GM18499 (cell line): Measurements from ENCODE around the gene FAM184B.

Source experiments
- ATAC-seq: cut with Tn5 transposase; IDR thresholded peaks from one replicate; pipeline ENCODE4 v1.9.1; 2021; ENCODE audit warnings: moderate number of reproducible peaks; ENCODE audit not compliant: insufficient read depth, unreplicated experiment

The FAM184B gene

GRCh38 chr4:17781300-17782287 lies at the start of gene FAM184B:
Gene FAM184B, minus strand, starts transcription at chr4:17781621. Its CDS starts 322 bp downstream, at chr4:17781299.
- no peak for ATAC-seq

GRCh38 chr4:17823871-17824669 lies 42.6 kb upstream of the FAM184B start:
- no peak for ATAC-seq

DNA sequence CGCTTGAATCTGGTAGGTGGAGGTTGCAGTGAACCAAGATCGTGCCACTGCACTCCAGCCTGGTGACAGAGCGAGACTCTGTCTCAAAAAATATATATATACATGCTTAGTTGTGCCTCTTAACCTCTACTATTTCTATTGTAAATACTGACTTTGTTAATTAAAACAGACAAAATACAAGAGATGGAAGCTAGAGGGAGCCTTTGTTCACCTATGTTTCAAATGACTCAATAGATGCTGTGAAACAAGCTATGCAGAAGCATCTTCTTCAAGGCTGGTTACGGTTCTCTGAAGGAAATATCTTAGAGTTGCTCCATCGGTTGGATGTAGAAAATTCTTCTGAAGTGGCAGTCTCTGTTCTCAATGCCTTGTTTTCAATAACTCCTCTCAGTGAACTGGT lies 35.6 kb upstream of the FAM184B start:
- peak; percentile 92 for ATAC-seq

- ATAC-seq = no peak
Observed at GRCh38 chr4:17816142-17816541, 34.7 kb upstream of the FAM184B start.

DNA sequence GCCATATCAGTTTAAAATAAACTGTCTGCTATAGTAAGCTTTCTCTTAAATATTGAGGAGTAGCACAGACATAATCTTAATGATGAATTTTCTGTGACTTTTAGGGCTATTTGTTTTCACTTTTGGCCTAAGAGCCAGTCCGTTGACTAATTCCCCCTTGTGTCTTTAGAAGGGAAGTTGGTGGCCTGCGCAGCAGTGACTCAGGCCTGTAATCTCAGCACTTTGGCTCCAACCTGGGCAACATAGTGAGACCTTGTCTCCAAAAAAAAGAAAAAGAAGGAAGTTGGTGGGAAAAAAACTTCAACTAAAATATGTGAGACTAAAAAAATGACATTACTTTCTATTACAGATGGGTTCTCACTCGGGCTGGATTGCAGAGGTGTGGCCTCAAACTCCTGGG lies 32.7 kb upstream of the FAM184B start:
- ATAC-seq = no peak

GRCh38 chr4:17812801-17813200 lies 31.4 kb upstream of the FAM184B start:
- no peak for ATAC-seq

DNA sequence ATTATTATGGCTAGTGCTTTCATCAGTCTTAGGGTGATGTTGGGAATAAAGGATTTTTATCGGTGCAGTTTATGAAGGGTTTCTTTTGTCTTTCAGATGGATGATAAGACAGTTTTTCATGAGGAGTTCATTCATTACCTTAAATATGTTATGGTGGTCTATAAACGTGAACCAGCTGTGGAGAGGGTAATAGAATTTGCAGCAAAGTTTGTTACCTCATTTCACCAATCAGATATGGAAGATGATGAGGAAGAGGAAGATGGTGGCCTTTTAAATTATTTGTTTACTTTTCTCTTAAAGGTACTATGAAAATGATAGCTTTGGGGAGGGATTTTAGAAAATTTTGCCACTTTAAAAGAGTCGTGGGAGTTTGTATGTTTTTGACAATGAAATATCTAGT lies 30.7 kb upstream of the FAM184B start:
- ATAC-seq = no peak

DNA sequence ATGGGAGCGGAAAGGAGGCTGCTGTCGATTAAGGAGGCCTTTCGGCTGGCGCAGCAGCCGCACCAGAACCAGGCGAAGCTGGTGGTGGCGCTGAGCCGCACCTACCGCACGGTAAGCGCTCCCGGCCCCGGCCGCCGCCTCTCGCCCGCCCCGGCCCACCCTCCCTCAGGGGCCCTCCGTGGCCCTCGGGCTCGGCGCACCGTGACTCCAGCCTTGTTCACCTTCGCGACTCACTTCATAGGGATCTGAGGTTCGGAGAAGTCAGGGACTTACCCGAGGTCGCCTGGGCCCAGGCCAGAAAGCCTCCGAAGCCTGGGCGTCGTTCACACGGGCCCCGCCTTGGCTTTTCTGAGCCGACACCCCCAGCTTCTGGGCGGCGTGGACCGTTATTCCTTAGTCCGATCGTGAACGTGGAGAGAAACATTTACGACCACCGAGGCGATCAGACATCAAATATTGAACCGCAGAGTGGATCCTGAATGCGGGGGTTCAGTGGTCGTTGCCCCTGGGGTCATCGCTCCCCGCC lies 29.7 kb upstream of the FAM184B start:
- ATAC-seq = peak; percentile 15

GRCh38 chr4:17810260-17811077 lies 29.0 kb upstream of the FAM184B start, which contains the start of the genes DCAF16 and NCAPG:
Gene DCAF16, minus strand, starts transcription at chr4:17810757. Its CDS starts 6,616 bp downstream, at chr4:17804141.
Gene NCAPG, plus strand, starts transcription at chr4:17810979. Its CDS starts 99 bp downstream, at chr4:17811078.
- ATAC-seq = peak; percentile 79

DNA sequence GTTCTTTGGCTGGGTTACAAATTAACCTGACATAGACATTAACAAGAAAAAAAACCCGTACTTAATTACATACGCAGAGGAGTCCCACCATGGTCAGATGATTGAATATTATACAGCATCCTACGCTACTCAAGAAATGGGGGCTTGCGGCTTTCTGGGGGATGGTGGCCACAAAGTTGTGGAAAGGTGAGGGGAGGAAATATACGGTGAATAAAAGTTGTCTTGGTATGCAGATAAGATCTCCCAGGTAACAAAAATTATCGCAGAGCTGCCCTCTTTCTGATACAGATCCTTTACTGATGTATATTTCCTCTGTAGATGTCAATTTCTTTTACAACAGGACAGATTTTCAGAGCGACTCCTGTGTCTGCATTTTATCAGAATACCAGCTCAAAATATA lies 28.2 kb upstream of the FAM184B start:
- no peak for ATAC-seq

DNA sequence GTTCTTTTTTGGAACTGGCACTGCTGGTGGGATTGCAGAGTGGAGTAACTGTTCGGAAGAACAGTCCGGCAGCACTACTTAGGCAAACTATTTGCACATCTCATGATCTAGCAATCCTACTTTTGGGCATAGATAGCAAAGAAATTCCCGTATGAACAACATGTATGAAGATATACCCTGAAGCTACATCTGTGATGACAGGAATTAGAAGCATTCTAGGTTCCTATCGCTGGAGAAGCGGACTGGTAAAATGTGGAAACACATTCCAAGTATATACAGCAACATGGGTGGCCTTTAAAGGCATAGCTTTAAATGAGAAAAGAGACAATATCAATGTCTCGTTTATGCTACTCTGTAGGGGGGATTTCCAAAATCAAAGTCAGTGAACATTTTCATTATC lies 26.0 kb upstream of the FAM184B start:
- no peak for ATAC-seq

GRCh38 chr4:17805580-17806155 lies 24.2 kb upstream of the FAM184B start:
- no peak for ATAC-seq

- no peak for ATAC-seq
Observed at GRCh38 chr4:17797808-17798207, 16.4 kb upstream of the FAM184B start.

DNA sequence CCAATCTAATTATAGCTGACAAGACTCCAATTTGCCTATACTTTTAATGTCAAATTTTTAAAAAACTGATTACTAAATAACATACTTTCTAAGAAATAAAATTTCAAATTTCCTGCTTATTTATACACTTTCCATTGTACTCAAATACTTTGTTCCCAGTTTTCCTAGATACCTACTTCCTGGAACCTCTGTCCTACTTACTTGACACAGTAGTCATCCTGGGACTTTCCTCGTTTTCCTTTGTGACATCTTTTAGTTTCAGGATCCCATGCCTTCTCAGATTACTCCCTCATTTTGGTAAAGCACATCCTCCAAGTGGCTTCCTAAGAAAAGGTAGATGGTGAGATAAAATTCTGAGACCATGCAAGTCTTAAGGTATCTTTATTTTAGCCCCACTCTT lies 13.3 kb upstream of the FAM184B start:
- ATAC-seq = no peak

DNA sequence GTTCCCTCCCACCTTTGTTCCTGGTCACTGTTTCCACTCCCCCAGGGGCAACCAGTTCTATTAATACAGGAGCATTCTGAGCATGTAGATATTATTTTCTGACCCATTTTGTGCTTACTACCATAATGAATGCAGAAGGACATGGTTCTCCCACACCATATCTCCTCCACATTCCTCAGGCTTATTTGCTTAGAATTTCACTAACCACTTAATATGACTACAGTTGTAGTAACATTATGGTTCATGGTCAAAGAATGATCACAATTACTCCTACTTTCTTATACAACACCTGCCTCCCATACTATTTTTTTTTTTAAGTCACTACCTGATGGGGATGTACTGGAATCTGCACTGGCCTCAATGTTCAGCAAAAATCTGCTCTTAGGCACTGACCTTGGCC lies 7.5 kb upstream of the FAM184B start:
- no peak for ATAC-seq

DNA sequence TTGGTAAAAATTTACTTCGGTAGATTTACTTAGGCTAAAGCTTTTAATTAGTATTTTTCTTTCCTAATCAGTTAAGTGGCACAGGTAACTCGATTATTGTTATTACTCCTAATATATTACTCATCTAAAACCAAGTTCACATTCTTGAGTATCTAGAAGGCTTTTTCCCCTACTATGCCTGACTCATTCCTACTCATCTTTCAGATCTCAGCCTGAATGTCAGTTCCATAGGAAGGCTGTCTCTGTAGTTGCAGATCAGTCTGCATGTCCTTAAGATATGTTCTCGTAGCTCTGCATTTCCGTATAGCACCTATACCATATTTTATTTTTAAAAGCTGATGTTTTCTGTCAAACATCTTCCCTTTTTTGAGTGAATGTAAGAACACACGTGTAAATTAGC lies 5.9 kb upstream of the FAM184B start:
- ATAC-seq = no peak

DNA sequence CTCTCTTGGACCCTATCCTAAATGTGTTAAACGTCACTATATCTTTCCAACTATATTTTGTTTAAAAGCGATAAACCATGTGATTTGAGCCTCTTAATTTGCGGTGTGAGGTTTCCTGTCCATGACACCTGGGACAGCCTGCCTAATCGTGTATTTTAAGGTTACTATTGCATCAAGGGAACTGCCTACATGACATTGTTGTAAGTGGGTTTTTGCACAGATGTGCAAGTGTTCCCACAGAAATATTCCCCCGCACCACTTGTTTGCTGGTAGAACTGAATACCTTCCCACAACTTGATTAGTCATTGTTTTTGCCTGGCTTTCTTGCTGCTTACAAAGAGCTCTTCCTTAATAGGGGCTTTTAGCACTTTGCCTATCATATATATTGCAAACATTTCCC lies 5.1 kb upstream of the FAM184B start:
- peak; percentile 51 for ATAC-seq

GRCh38 chr4:17785858-17786257 lies 4.4 kb upstream of the FAM184B start:
- ATAC-seq = no peak

DNA sequence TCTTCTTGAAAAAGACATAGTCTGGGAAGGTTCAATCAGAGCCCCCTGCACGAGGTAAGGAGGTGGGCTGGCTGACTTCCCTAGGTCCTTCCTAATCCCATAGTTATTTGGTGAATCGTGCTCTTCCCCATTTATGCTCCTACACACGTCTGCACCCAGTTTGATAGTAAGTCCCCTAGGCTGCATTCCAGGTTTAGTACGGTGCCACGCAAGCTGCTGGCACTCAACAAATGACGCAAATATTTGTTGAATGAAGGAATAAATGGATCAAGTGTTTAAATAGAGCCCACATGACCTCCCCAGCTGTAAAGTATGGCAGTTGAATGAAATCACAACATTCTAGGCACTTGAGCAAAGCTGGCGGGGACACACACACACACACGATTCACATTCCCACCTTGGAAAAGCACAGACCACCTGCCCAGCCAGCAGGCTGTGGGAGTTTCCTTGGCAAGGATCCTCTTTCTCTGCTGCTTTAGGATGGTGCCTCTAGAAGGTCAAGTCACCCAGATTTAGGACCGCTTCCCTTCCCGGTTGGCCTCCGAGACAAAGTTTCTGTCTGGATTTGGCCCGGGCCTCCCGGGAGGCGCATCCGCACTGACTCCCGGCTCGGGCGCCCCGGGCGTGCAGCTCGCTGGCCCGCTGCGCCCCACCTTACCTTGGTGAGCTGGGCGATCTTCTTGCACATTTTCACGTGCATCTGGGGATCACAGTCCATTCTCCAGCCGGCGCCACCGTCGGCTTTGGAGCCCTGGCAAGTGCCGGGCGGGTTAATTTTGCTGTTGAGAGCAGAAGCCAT lies 721 bp downstream of the FAM184B start:
- ATAC-seq = no peak
